HCT116 (cell line): ENCODE data around the gene PKP3. TPM values are rescaled to one million over a fixed set of nuclear protein-coding genes. Genes with fewer than 3 reads are reported as not detected.

Source experiments
- ATAC-seq: fragments of 200-7000 bp; cut with Tn5 transposase; 2 replicates; pipeline ENCODE4 v1.9.1; 2020; ENCODE audit warnings: mild to moderate bottlenecking, moderate library complexity
- BruUV-seq: library from RNA; stranded (reverse); fragments of 400-500 nt; replicated peaks from 2 replicates; lab custom pipeline; 2021; lab: Mats Ljungman, UMichigan
- CTCF ChIA-PET: fragments of 300-600 bp; sonication (Branson Sonifier 250); formaldehyde crosslinking; loops from one replicate; lab custom pipeline; 2021; ENCODE audit warnings: antibody characterized with exemption; lab: Charles Lee
- POLR2A ChIA-PET: fragments of 300-600, 350-600 bp; sonication (Branson Sonifier 250); formaldehyde crosslinking; loops from one replicate; lab custom pipeline; 2021; ENCODE audit warnings: antibody characterized with exemption; lab: Charles Lee
- RAD21 ChIA-PET, 2 experiments: fragments of 300-600 bp; sonication (Branson Sonifier 250); formaldehyde crosslinking; loops; one replicate each; lab custom pipeline; 2023; ENCODE audit warnings: low total read pairs in 2 of 2; ENCODE audit not compliant: uncharacterized antibody in 2 of 2, unreplicated experiment in 2 of 2, low non-redundant PET in 1 of 2; lab: Charles Lee
- DNase-seq: peaks from one replicate; pipeline ENCODE4 v3.0.0-alpha.2; 2010; ENCODE audit warnings: low read depth, low spot score
- H2AFZ ChIP-seq: fragments of 200-600 bp; shearing (Covaris generic), sonication (generic); 2 replicates; pipeline ENCODE4 v1.6.1; 2017; ENCODE audit warnings: low read depth, mixed run types, mixed read lengths, antibody characterized with exemption, low read length; ENCODE audit not compliant: poor library complexity, severe bottlenecking
- H3K27ac ChIP-seq: 2 replicates; pipeline ENCODE4 v1.5.1; 2012; ENCODE audit warnings: low read depth, low read length
- H3K27me3 ChIP-seq: fragments of 200-600 bp; sonication (generic); 2 replicates; pipeline ENCODE4 v1.6.1; 2016; ENCODE audit warnings: mixed run types, low read length, mixed read lengths; ENCODE audit not compliant: insufficient read depth
- H3K36me3 ChIP-seq, 2 experiments: fragments of 200-500 bp in 1 of 2; fragments of 200-600 bp in 1 of 2; sonication (Bioruptor generic) in 1 of 2; sonication (generic) in 1 of 2; 2 replicates each; pipeline versions ENCODE4 v1.5.1 to v1.6.1; 2014 to 2016; ENCODE audit warnings: low read length in 2 of 2, inconsistent platforms in 1 of 2, mixed read lengths in 1 of 2, mixed run types in 1 of 2; ENCODE audit not compliant: insufficient read depth in 2 of 2, control insufficient read depth in 1 of 2
- H3K4me1 ChIP-seq, 2 experiments: fragments of 200-600 bp in 1 of 2; sonication (generic) in 1 of 2; 2 replicates each; pipeline versions ENCODE4 v1.5.1 to v1.6.1; 2012 to 2017; ENCODE audit warnings: low read length in 2 of 2, inconsistent platforms in 1 of 2, mild to moderate bottlenecking in 1 of 2, mixed read lengths in 1 of 2, mixed run types in 1 of 2, moderate library complexity in 1 of 2; ENCODE audit not compliant: insufficient read depth in 2 of 2, control insufficient read depth in 1 of 2
- H3K4me2 ChIP-seq: fragments of 200-600 bp; sonication (generic); 2 replicates; pipeline ENCODE4 v1.6.1; 2017; ENCODE audit warnings: mixed run types, low read length, mixed read lengths
- H3K4me3 ChIP-seq, 2 experiments: fragments of 200-600 bp in 1 of 2; sonication (generic) in 1 of 2; replicated peaks in 1 of 2; 2 replicates each; pipeline ENCODE4 v1.5.1; 2011 to 2016; ENCODE audit warnings: low read length in 2 of 2, control low read depth in 1 of 2, low read depth in 1 of 2, mild to moderate bottlenecking in 1 of 2, mixed read lengths in 1 of 2, mixed run types in 1 of 2
- H3K79me2 ChIP-seq: fragments of 200-600 bp; sonication (generic); 2 replicates; pipeline ENCODE4 v1.6.1; 2017; ENCODE audit warnings: mild to moderate bottlenecking, mixed run types, low read length, moderate library complexity, mixed read lengths; ENCODE audit not compliant: insufficient read depth
- H3K9ac ChIP-seq: fragments of 200-600 bp; sonication (generic); 2 replicates; pipeline ENCODE4 v1.6.1; 2016; ENCODE audit warnings: low read length, mixed read lengths
- H3K9me2 ChIP-seq: fragments of 200-600 bp; sonication (generic), shearing (Covaris generic); 2 replicates; pipeline ENCODE4 v1.6.1; 2017; ENCODE audit warnings: mixed run types, mild to moderate bottlenecking, moderate library complexity; ENCODE audit not compliant: insufficient read depth
- H3K9me3 ChIP-seq, 2 experiments: fragments of 200-500 bp in 1 of 2; fragments of 200-600 bp in 1 of 2; sonication (Bioruptor generic) in 1 of 2; sonication (generic) in 1 of 2; 2 replicates each; pipeline ENCODE4 v1.6.1; 2014 to 2017; ENCODE audit warnings: low read length in 2 of 2, mixed read lengths in 2 of 2, inconsistent platforms in 1 of 2, low read depth in 1 of 2, mild to moderate bottlenecking in 1 of 2, mixed run types in 1 of 2, moderate library complexity in 1 of 2; ENCODE audit not compliant: control insufficient read depth in 1 of 2, insufficient read depth in 1 of 2
- H4K20me1 ChIP-seq: fragments of 200-600 bp; sonication (generic), shearing (Covaris generic); 2 replicates; pipeline ENCODE4 v1.6.1; 2017; ENCODE audit warnings: mixed run types, mild to moderate bottlenecking, moderate library complexity; ENCODE audit not compliant: insufficient read depth
- CBX3 ChIP-seq: IDR thresholded peaks from 2 replicates; pipeline ENCODE4 v1.6.1; 2012; ENCODE audit warnings: low read depth
- CEBPB ChIP-seq: IDR thresholded peaks from 2 replicates; pipeline ENCODE4 v1.6.1; 2012; ENCODE audit warnings: low read depth
- CTCF ChIP-seq, 3 experiments: fragments of 200-600 bp in 1 of 3; sonication (generic) in 1 of 3; IDR thresholded peaks in 2 of 3; conservative IDR thresholded peaks in 1 of 3; 2 replicates each; pipeline ENCODE4 v1.5.1; 2012 to 2017; ENCODE audit warnings: low read depth in 2 of 3, low read length in 2 of 3, antibody characterized with exemption in 1 of 3, borderline replicate concordance in 1 of 3, control low read depth in 1 of 3, mild to moderate bottlenecking in 1 of 3, mixed read lengths in 1 of 3, mixed run types in 1 of 3, moderate library complexity in 1 of 3; ENCODE audit not compliant: insufficient read depth in 1 of 3
- EGR1 ChIP-seq: IDR thresholded peaks from 2 replicates; pipeline ENCODE4 v1.6.1; 2012; ENCODE audit warnings: low read depth
- EZH2 ChIP-seq: fragments of 200-600 bp; sonication (generic); IDR thresholded peaks from 2 replicates; pipeline ENCODE4 v1.6.1; 2017; ENCODE audit warnings: antibody characterized with exemption, mixed run types
- EZH2phosphoT487 ChIP-seq: fragments of 200-600 bp; IDR thresholded peaks from 2 replicates; pipeline ENCODE4 v1.6.1; 2018; ENCODE audit warnings: antibody characterized with exemption, borderline replicate concordance
- FOSL1 ChIP-seq: IDR thresholded peaks from 2 replicates; pipeline ENCODE4 v1.6.1; 2012; ENCODE audit warnings: low read depth
- JUND ChIP-seq: IDR thresholded peaks from 2 replicates; pipeline ENCODE4 v1.6.1; 2012
- MAX ChIP-seq: IDR thresholded peaks from 2 replicates; pipeline ENCODE4 v1.6.1; 2012
- POLR2A ChIP-seq: IDR thresholded peaks from 2 replicates; pipeline ENCODE4 v1.7.0; 2011; ENCODE audit warnings: borderline replicate concordance; ENCODE audit not compliant: insufficient read depth, insufficient read length; ENCODE audit errors: extremely low read depth
- POLR2AphosphoS5 ChIP-seq: IDR thresholded peaks from 2 replicates; pipeline ENCODE4 v1.6.1; 2011; ENCODE audit warnings: mild to moderate bottlenecking, low read depth, low read length, moderate library complexity
- RAD21 ChIP-seq: IDR thresholded peaks from 2 replicates; pipeline ENCODE4 v1.6.1; 2012; ENCODE audit warnings: low read depth, mild to moderate bottlenecking
- REST ChIP-seq: IDR thresholded peaks from 2 replicates; pipeline ENCODE4 v1.6.1; 2012; ENCODE audit warnings: low read depth
- SIN3A ChIP-seq: IDR thresholded peaks from 2 replicates; pipeline ENCODE4 v1.6.1; 2012; ENCODE audit warnings: low read depth
- SP1 ChIP-seq: IDR thresholded peaks from 2 replicates; pipeline ENCODE4 v1.6.1; 2012; ENCODE audit warnings: low read depth
- YY1 ChIP-seq: IDR thresholded peaks from 2 replicates; pipeline ENCODE4 v1.6.1; 2011; ENCODE audit warnings: low read length, low read depth, moderate library complexity, mild to moderate bottlenecking; ENCODE audit not compliant: insufficient replicate concordance; ENCODE audit errors: extremely low read depth
- ZBTB33 ChIP-seq: IDR thresholded peaks from 2 replicates; pipeline ENCODE4 v1.6.1; 2011; ENCODE audit warnings: mild to moderate bottlenecking, low read length, moderate library complexity; ENCODE audit not compliant: insufficient replicate concordance; ENCODE audit errors: extremely low read depth
- ZFX ChIP-seq: fragments of 450-650 bp; IDR thresholded peaks from 2 replicates; pipeline ENCODE4 v1.6.1; 2017
- intact Hi-C: fragments of 100-400 bp; cut with micrococcal nuclease; formaldehyde crosslinking; loops from 2 replicates; pipeline ENCODE4 v1.10.0; 2022
- total RNA-seq: library from RNA; stranded (reverse); gene quantifications from one replicate; pipeline ENCODE4 v1.2.1, GENCODE V29; 2021; ENCODE audit not compliant: unreplicated experiment

Gene PKP3
- total RNA-seq, 1 experiment from 2014 or later = 157 TPM

- TF ChIP-seq CEBPB = no peak
- no peak for TF ChIP-seq POLR2AphosphoS5
- TF ChIP-seq EZH2phosphoT487 = no peak
- no peak for TF ChIP-seq SIN3A
- no peak for TF ChIP-seq YY1
- TF ChIP-seq CTCF (IDR thresholded peaks at IDR 0.05 in 2 of 3, conservative IDR thresholded peaks at IDR 0.05 in 1 of 3; ENCODE audit: borderline replicate concordance in 1 of 3, insufficient read depth in 1 of 3, low read depth in 2 of 3, low read length in 2 of 3) = no peak
- TF ChIP-seq EZH2 = no peak
- no peak for TF ChIP-seq JUND
- TF ChIP-seq RAD21 = no peak
- TF ChIP-seq MAX = no peak
- no peak for TF ChIP-seq EGR1
- no peak for TF ChIP-seq ZBTB33
- TF ChIP-seq REST = no peak
- TF ChIP-seq ZFX = no peak
- TF ChIP-seq POLR2A = no peak
- TF ChIP-seq SP1 = no peak
- no peak for TF ChIP-seq CBX3
- TF ChIP-seq FOSL1 = no peak
- Histone ChIP-seq H3K9me3 (no peaks in the 10 kb centered on the region; a peak in 1 of 4 replicates), H3K9ac (no peak overlapping the region), H3K79me2 (no peaks in the 10 kb centered on the region), H2AFZ (no peak overlapping the region), H3K36me3 (0 out of 4 replicates have a peak, but pooled peaks cover 0 to 3% of the 10 kb centered on the region in 2 experiments), H3K9me2 (no peaks in the 10 kb centered on the region), H4K20me1 (no peaks in the 10 kb centered on the region), H3K4me1 (no peaks in the 10 kb centered on the region; a peak in 1 of 4 replicates), H3K4me2 (no peak overlapping the region), H3K27ac (no peak overlapping the region), H3K27me3 (no peaks in the 10 kb centered on the region), H3K4me3 (no peak overlapping the region)
- no peak for ATAC-seq
- POLR2A ChIA-PET = no interaction called here
- intact Hi-C loops = no loop called here
- BruUV-seq = no TSS peak
- DNase-seq = no peak
- CTCF ChIA-PET = no interaction called here
- RAD21 ChIA-PET = no interaction called here
Observed at GRCh38 chr11:433111-433510, 39.1 kb downstream of the PKP3 start.
